HG03159 (cell line): ENCODE results near the gene TTC8.
"Not testable (repeated sequence)": the region's sequence is repeated elsewhere in the genome, so short reads cannot be mapped to it uniquely, and the experiment has no call there.

Experiments used
- ATAC-seq: cut with Tn5 transposase; IDR thresholded peaks from one replicate; pipeline ENCODE4 v1.9.1; 2021; ENCODE audit warnings: mild to moderate bottlenecking, moderate library complexity; ENCODE audit not compliant: unreplicated experiment

TTC8 gene

GRCh38 chr14:88824314-88825077 is at the start of gene TTC8:
Gene TTC8, plus strand, starts transcription at chr14:88824651. Its CDS starts 57 bp downstream, at chr14:88824708.
- peak; percentile 99 for ATAC-seq

GRCh38 chr14:88775532-88775931 is 48.9 kb upstream of the TTC8 start:
- no peak for ATAC-seq

- ATAC-seq: no peak
Observed at GRCh38 chr14:88785911-88786310, 38.5 kb upstream of the TTC8 start.

GRCh38 chr14:88786715-88787114 is 37.7 kb upstream of the TTC8 start:
- ATAC-seq: no peak

GRCh38 chr14:88789573-88789972 is 34.9 kb upstream of the TTC8 start:
- not testable (repeated sequence) for ATAC-seq

GRCh38 chr14:88790501-88791251 is 33.8 kb upstream of the TTC8 start:
- no peak for ATAC-seq

GRCh38 chr14:88791252-88791621 is 33.2 kb upstream of the TTC8 start:
- ATAC-seq: no peak

- ATAC-seq: no peak
Observed at GRCh38 chr14:88791629-88792472, 32.6 kb upstream of the TTC8 start.

- ATAC-seq: peak; percentile 84
Observed at GRCh38 chr14:88792473-88793258, 31.8 kb upstream of the TTC8 start, which contains the start of gene EML5. Gene EML5, minus strand, starts transcription at chr14:88792953. Its CDS starts 450 bp downstream, at chr14:88792503.

GRCh38 chr14:88793259-88793625 is 31.2 kb upstream of the TTC8 start:
- no peak for ATAC-seq

- no peak for ATAC-seq
Observed at GRCh38 chr14:88798156-88798555, 26.3 kb upstream of the TTC8 start.

GRCh38 chr14:88799522-88799921 is 24.9 kb upstream of the TTC8 start:
- ATAC-seq: no peak

- no peak for ATAC-seq
Observed at GRCh38 chr14:88802596-88802995, 21.9 kb upstream of the TTC8 start.

- ATAC-seq: no peak
Observed at GRCh38 chr14:88804035-88804434, 20.4 kb upstream of the TTC8 start.

GRCh38 chr14:88804477-88804876 is 20.0 kb upstream of the TTC8 start:
- no peak for ATAC-seq

- no peak for ATAC-seq
Observed at GRCh38 chr14:88808359-88808758, 16.1 kb upstream of the TTC8 start.

GRCh38 chr14:88815980-88816379 is 8.5 kb upstream of the TTC8 start:
- no peak for ATAC-seq

GRCh38 chr14:88818018-88818417 is 6.4 kb upstream of the TTC8 start:
- ATAC-seq: peak; percentile 83

- not testable (repeated sequence) for ATAC-seq
Observed at GRCh38 chr14:88819674-88820073, 4.8 kb upstream of the TTC8 start.

GRCh38 chr14:88821378-88821777 is 3.1 kb upstream of the TTC8 start:
- ATAC-seq: no peak

GRCh38 chr14:88821888-88822287 is 2.6 kb upstream of the TTC8 start:
- ATAC-seq: no peak
